NT2/D1 (cell line): Measurements from ENCODE around the gene FAM24B.
"Not testable (repeated sequence)": the region's sequence is repeated elsewhere in the genome, so short reads cannot be mapped to it uniquely, and the experiment has no call there.

ENCODE experiments used
- YY1 ChIP-seq: IDR thresholded peaks from 2 replicates; pipeline ENCODE4 v1.6.1; 2011; ENCODE audit not compliant: insufficient read length, insufficient read depth
- ZNF274 ChIP-seq: IDR thresholded peaks from 2 replicates; pipeline ENCODE4 v1.6.1; 2011; ENCODE audit warnings: mild to moderate bottlenecking, low read depth, low read length

DNA sequence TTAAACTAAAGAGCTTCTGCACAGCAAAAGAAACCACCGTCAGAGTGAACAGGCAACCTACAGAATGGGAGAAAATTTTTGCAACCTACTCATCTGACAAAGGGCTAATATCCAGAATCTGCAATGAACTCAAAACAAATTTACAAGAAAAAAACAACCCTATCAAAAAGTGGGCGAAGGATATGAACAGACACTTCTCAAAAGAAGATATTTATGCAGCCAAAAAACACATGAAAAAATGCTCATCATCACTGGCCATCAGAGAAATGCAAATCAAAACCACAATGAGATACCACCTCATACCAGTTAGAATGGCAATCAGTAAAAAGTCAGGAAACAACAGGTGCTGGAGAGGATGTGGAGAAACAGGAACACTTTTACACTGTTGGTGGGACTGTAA, 7.4 kb downstream of the FAM24B start:
- not testable (repeated sequence) for TF ChIP-seq YY1, ZNF274
